NCI-H345 treated with DMSO at 0.1 percent for 48 hours (cell line): ENCODE measurements around the gene HMGN1.
"Not testable (repeated sequence)": the region's sequence is repeated elsewhere in the genome, so short reads cannot be mapped to it uniquely, and the experiment has no call there.

Experiments
- DNase-seq: peaks from one replicate; lab custom pipeline; 2025; ENCODE audit not compliant: unreplicated experiment; lab: John Stamatoyannopoulos, UW

Gene HMGN1

GRCh38 chr21:39369896-39370288 lies 21.0 kb upstream of the HMGN1 start:
- DNase-seq = not testable (repeated sequence)

- DNase-seq = no peak
These were observed 18.9 kb upstream of the HMGN1 start for GRCh38 chr21:39367783-39368182.

GRCh38 chr21:39366563-39366962 lies 17.7 kb upstream of the HMGN1 start:
- no peak for DNase-seq

- DNase-seq = no peak
These were observed 16.1 kb upstream of the HMGN1 start for GRCh38 chr21:39364949-39365348.

- no peak for DNase-seq
These were observed 15.0 kb upstream of the HMGN1 start for GRCh38 chr21:39363607-39364555.

GRCh38 chr21:39362733-39363132 lies 13.8 kb upstream of the HMGN1 start:
- DNase-seq = no peak

GRCh38 chr21:39359382-39359781 lies 10.5 kb upstream of the HMGN1 start:
- no peak for DNase-seq

- DNase-seq = no peak
These were observed 4.4 kb upstream of the HMGN1 start for GRCh38 chr21:39353295-39353694.

- DNase-seq = no peak
These were observed 1.5 kb upstream of the HMGN1 start for GRCh38 chr21:39350094-39351005.

- peak; percentile 98 for DNase-seq
These were observed 564 bp upstream of the HMGN1 start for GRCh38 chr21:39349211-39350093.

GRCh38 chr21:39348040-39348354 lies 891 bp downstream of the HMGN1 start:
- no peak for DNase-seq

- DNase-seq = no peak
These were observed 1.4 kb downstream of the HMGN1 start for GRCh38 chr21:39347537-39347936.

GRCh38 chr21:39346671-39347331 lies 2.1 kb downstream of the HMGN1 start:
- DNase-seq = no peak

- no peak for DNase-seq
These were observed 2.7 kb downstream of the HMGN1 start for GRCh38 chr21:39346206-39346605.

- no peak for DNase-seq
These were observed 3.4 kb downstream of the HMGN1 start for GRCh38 chr21:39345440-39345839.

GRCh38 chr21:39344848-39345247 lies 4.0 kb downstream of the HMGN1 start:
- no peak for DNase-seq

GRCh38 chr21:39341249-39341923 lies 7.5 kb downstream of the HMGN1 start:
- DNase-seq = no peak

- no peak for DNase-seq
These were observed 8.2 kb downstream of the HMGN1 start for GRCh38 chr21:39340687-39341086.

GRCh38 chr21:39339231-39339630 lies 9.7 kb downstream of the HMGN1 start:
- no peak for DNase-seq

GRCh38 chr21:39336457-39337008 lies 12.4 kb downstream of the HMGN1 start:
- no peak for DNase-seq
